GM18868 (cell line): ENCODE data around the gene ATG14.

Experiments used
- ATAC-seq: cut with Tn5 transposase; IDR thresholded peaks from one replicate; pipeline ENCODE4 v1.9.1; 2021; ENCODE audit warnings: mild to moderate bottlenecking, moderate library complexity; ENCODE audit not compliant: unreplicated experiment

ATG14 gene

DNA sequence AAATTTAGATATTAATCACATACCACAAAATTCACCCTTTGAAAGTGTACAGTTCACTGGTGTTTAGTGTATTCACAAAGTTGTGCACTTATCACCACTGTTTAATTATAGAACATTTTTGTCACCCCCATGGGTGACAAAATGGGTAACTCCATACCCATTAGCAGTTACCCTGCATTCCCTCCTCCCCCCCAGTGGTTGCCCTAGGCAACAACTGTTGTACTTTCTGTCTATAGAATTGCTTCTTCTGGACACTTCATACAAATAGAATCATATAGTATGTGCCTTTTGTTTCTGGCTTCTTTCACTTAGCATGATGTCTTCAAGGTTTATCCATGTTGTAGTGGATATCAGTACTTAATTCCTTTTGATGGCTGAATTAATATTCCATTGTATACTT, 87.7 kb downstream of the ATG14 start:
- no peak for ATAC-seq

DNA sequence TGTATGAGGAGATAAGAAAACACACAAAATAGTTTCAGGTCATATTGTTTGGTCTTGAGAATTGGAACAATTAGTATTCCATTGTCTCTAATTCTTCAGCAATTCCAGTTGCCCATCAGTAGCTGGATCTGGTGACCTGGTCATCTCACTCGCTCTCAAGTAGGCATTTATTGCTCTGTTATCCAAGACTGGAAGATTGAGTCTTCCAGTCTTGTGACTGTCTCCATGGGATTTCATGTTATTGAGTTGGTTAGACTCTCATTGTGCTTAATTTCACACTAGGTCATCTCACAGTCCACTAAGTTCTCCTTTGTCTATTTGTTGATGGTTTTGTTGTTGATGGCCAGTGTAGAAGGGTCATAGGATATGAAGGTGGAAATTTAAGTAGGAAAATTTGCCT, 92.9 kb downstream of the ATG14 start:
- no peak for ATAC-seq

DNA sequence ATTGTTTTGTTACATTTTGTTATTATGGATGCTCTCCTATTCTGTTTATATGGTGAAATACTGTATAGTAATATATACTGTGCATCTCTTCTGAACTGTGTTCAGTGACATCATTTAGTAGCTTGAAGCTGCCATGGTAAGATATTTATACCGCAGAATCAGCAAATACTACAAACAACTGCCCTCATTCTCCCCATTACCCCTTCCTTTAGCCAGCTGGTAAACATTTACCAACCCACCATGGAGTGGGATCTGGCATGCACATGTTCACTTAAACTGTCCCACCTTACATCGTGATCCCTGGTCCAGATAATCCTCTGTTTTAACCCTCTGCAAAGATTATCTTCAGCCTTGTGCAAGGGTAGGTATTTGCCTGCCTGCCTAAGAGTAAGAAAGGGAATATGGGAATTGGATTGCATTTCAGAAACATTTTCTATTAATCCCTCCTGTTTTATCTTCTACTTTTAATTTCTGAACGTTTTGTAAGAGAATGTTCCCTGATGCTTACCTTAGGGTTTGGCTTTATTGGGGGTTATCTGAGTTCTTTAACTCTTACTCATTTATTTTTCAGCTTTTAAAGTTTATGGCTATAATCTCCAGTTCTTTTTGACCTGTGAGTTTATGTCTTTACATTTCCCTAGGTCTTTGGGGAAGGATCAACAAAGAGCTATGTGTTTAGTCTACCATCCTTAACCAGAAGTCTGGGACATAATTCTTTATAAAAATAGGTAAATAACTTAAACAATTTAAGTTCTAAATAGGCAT, 93.9 kb downstream of the ATG14 start:
- ATAC-seq: no peak

DNA sequence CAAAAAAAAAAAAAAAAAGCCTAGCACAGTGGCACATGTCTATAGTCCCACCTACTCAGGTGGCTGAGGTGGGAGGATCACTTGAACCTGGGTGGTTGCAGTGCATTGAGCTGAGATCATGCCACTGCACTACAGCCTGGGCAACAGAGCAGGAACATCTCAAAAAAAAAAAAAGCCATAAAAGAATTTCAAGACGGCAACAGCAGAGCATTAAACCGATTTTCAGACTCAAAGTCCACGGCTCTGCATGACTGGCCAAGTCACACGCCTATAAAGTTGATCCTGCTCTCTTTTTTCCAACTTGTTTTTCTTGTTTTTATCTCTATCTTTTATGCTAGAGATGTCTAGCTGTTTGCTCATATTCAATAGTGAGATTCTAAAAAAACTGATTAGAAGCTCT, 95.1 kb downstream of the ATG14 start:
- no peak for ATAC-seq
